Measurements from ENCODE around the gene PLEKHH3. TPM values are rescaled to one million over a fixed set of nuclear protein-coding genes. Genes with fewer than 3 reads are reported as not detected.

The PLEKHH3 gene
- total and polyA plus RNA-seq, 12 donors = 1.8 to 73.2 (median 46.6) TPM

- intact Hi-C loops (cut with DNase I) = no loop called here
- no peaks in the 10 kb centered on the region for H3K27me3 ChIP-seq
- no peak overlapping the region for H3K4me3 ChIP-seq
- TF ChIP-seq CTCF (IDR thresholded peaks at IDR 0.05) = no peak
- TF ChIP-seq POLR2A (IDR thresholded peaks at IDR 0.05) = no peak
- H3K9me3 ChIP-seq (replicated peaks in 1 of 3) = no peaks in the 10 kb centered on the region
- peaks cover 0 to 8% of the 10 kb centered on the region in 2 donors for H3K36me3 ChIP-seq (replicated peaks in 1 of 2)
- WGBS, 4 donors = 76 to 85% (median 83%) methylated on average over 8 to 10 of the region's 10 CpGs
- DNase-seq = no peak
- H3K4me1 ChIP-seq (replicated peaks in 1 of 2) = no peaks in the 10 kb centered on the region
- H3K27ac ChIP-seq = no peak overlapping the region
Observed at GRCh38 chr17:42690596-42690995, 13.8 kb upstream of the PLEKHH3 start.

- no peak for DNase-seq
- 75 to 81% (median 76%) methylated on average over 27 of the region's 27 CpGs for WGBS, 4 donors
- Histone ChIP-seq H3K27me3 (no peaks in the 10 kb centered on the region), H3K9me3 (replicated peaks in 1 of 3) (no peaks in the 10 kb centered on the region), H3K4me1 (replicated peaks in 1 of 2) (peaks cover under 1 to 10% of the 10 kb centered on the region in 2 donors), H3K36me3 (replicated peaks in 1 of 2) (no peaks in the 10 kb centered on the region), H3K27ac (no peak overlapping the region), H3K4me3 (no peak overlapping the region)
- TF ChIP-seq POLR2A (IDR thresholded peaks at IDR 0.05) = no peak
- TF ChIP-seq CTCF (IDR thresholded peaks at IDR 0.05) = no peak
- intact Hi-C loops (cut with DNase I) = no loop called here
Observed at GRCh38 chr17:42687707-42688320, 11.0 kb upstream of the PLEKHH3 start.

- H3K4me1 ChIP-seq (replicated peaks in 1 of 2) = peaks cover 8 to 21% of the 10 kb centered on the region in 2 donors
- TF ChIP-seq POLR2A (IDR thresholded peaks at IDR 0.05) = no peak
- TF ChIP-seq CTCF (IDR thresholded peaks at IDR 0.05) = no peak
- H3K36me3 ChIP-seq (replicated peaks in 1 of 2) = no peaks in the 10 kb centered on the region
- no peak overlapping the region for H3K27ac ChIP-seq
- DNase-seq = no peak
- no peaks in the 10 kb centered on the region for H3K9me3 ChIP-seq (replicated peaks in 1 of 3)
- no peaks in the 10 kb centered on the region for H3K27me3 ChIP-seq
- no peak overlapping the region for H3K4me3 ChIP-seq
- 66 to 77% (median 68%) methylated on average over 32 of the region's 32 CpGs for WGBS, 4 donors
- intact Hi-C loops (cut with DNase I) = no loop called here
Observed at GRCh38 chr17:42686520-42687128, 9.8 kb upstream of the PLEKHH3 start.

- 70 to 90% (median 77%) methylated on average over 7 to 14 of the region's 14 CpGs for WGBS, 4 donors
- DNase-seq = no peak
- TF ChIP-seq POLR2A (IDR thresholded peaks at IDR 0.05) (no peak), CTCF (IDR thresholded peaks at IDR 0.05) (no peak)
- Histone ChIP-seq H3K27ac (no peak overlapping the region), H3K4me3 (no peak overlapping the region), H3K9me3 (replicated peaks in 1 of 3) (no peaks in the 10 kb centered on the region), H3K36me3 (replicated peaks in 1 of 2) (no peaks in the 10 kb centered on the region), H3K27me3 (no peaks in the 10 kb centered on the region), H3K4me1 (replicated peaks in 1 of 2) (peaks cover 8 to 27% of the 10 kb centered on the region in 2 donors)
- intact Hi-C loops (cut with DNase I) = no loop called here
Observed at GRCh38 chr17:42685831-42686230, 9.0 kb upstream of the PLEKHH3 start.
